GM10847 (cell line): ENCODE data around the gene SYTL2.
A peak's percentile ranks its signal among the peaks of the same experiment; 100 is the strongest.

Source experiments
- POLR2A ChIP-seq: IDR thresholded peaks from 2 replicates; pipeline ENCODE4 v1.6.1; 2011; ENCODE audit not compliant: insufficient read length; ENCODE audit errors: extremely low read depth

The SYTL2 gene

GRCh38 chr11:85665733-85666132, 145.2 kb downstream of the SYTL2 start:
- no peak for TF ChIP-seq POLR2A

DNA sequence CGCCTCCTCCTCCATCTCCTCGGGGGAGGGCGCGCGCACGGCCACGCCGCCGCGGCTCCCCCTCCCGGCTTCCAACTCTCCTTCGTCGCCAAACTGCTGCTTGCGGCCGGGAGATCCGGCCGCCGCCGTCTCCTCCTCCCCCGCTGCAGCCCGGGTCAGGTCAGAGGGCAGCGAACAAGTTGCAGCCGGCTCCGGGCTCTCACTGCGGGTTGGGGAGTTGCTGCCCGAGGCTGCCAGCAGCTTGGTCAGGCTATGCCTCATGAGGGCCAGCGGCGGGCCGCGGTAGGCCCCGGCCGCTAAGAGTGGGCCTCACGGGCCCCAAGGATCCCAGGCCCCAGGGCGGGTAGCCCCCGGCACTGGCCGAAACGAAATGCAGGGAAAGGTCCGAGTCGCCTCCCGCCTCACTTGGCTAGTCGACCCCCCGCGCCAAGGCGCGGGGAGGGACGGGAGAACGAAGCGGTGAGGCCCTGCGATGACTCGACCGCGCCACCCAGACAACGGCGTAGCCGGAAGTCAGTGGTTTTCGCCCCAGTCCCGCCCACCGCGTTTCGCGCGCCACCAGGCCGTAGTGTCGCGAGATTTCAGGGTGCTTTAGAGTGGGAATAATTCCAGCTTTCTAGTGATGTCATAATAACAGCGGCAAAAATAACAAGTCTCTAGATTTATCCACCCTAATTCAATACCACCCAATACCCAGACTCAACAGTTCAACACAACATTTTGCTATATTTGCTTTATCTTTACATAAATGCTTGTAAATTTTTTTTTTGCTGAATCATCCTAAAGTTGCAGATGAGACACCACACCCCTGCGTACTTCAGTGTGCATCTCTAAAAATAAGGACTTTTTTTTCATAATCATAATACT, 146.1 kb downstream of the SYTL2 start, which contains the start of gene CREBZF:
Gene CREBZF, minus strand, starts transcription at position 515 of the 867 bp plus-strand sequence. Its CDS starts 254 bp downstream, at position 261.
- peak; percentile 90 for TF ChIP-seq POLR2A

GRCh38 chr11:85663753-85664614, 147.0 kb downstream of the SYTL2 start:
- TF ChIP-seq POLR2A: peak; percentile 33

- no peak for TF ChIP-seq POLR2A
Observed at GRCh38 chr11:85663080-85663752, 147.7 kb downstream of the SYTL2 start.

DNA sequence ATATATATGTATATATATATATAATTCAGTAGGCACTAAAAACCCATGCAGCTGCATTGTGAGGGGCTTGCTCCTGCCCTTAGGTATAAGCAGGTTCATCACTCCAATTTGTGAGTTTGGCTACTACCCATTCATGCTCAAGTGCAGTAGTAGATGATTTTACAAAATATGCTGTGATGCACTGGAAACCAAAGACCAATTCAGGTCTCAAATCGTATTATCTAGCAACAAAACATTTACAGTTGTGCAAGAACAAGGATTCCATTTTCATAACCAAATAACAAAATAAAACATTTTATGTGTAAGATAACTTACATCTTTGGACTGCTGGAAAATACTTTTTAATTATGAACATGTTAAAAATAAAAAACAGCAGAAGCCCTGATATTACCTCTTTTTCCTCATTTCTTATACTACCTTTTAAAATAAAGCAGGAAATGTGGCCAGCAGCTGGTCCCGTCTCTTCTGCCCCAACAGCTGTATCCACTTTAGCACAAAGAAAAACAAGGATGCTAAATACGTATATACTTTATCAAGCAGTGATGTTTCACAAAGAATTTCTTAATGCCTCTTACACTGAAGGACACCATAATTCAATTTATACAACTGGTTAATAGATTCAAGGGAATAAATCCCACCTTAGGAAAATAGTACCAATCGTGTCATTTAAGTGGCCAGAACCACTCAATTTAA, 148.8 kb downstream of the SYTL2 start:
- no peak for TF ChIP-seq POLR2A

DNA sequence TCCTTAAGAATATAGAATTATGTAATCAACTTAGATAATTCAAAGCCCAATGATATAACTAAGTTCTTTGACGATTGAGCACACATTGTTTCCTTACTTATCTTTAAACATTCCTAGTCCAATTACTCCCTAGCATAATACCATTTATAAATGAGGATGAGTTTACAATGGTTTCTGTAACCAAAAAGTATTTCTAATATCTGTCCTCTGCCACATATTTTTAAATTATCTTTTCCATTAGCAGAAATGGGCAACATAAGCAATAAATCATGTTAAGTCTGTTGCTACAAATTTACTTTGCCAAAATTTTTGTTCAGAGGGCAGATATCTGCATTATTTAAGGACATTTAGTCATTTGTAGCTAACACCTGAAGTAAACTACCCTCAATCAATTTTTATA, 152.8 kb downstream of the SYTL2 start:
- no peak for TF ChIP-seq POLR2A

- TF ChIP-seq POLR2A: no peak
Observed at GRCh38 chr11:85656777-85657176, 154.2 kb downstream of the SYTL2 start.

GRCh38 chr11:85652786-85653447, 158.0 kb downstream of the SYTL2 start:
- TF ChIP-seq POLR2A: no peak

DNA sequence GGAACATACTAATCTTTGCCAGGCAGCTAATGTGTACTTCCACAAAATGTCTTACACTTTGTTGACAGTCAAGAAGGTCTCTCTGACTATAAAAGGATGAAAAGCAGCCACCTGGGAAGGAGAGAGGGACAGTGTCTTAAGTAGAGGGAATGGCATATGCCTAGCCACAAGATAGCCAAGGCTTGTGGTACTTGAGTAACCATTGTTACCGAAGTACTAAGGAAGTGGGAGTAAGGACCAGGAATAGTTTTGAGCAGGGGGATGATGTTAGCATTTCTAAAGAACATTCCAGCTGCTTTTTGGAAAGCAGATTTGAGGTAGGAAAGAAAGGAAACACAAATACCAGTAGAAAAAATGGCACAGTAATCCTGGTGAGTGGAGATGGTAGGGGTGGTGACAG, 159.8 kb downstream of the SYTL2 start:
- no peak for TF ChIP-seq POLR2A

DNA sequence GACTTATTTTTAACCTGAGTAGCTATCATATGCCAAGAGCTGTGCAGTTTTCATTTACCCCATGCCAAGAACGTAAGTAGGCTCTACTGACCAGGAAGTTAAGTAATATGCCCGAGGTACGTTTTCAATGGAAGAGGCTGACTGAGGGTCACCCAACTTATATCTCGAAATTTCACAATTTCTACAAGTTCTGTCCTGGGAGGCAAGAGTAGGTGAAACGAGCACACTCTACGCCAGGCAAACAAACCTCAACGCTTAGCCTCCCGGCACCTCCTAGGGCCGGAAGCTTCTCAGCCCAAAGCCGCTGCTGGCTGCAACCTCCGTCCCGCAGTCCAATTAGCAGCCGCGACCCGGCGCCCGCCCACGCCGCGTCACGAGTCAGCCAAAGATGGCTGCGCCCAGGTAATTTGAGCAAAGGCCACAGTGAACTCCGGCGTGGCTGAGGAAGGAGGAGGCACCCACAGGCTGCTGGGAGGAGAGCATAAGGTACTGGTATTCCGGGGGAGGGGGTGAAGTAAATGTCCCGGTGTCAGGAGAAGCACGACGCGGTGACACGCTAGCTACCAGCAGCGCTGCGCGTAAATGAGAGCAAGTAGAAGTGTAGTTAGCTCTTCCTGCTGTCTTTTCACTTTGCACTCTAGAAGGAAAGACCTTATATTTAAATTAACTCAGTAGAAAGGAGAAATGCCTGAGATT, 163.2 kb downstream of the SYTL2 start, which contains the start of gene TMEM126A:
Gene TMEM126A, plus strand, starts transcription at position 364 of the 696 bp plus-strand sequence. CDS start 2,289 bp downstream, outside the sequence.
- peak; percentile 91 for TF ChIP-seq POLR2A

- no peak for TF ChIP-seq POLR2A
Observed at GRCh38 chr11:85647078-85647477, 163.9 kb downstream of the SYTL2 start.
